Endodermal cell (in vitro differentiated cells): Measurements from ENCODE around the gene PDCD4. TPM values are rescaled to one million over a fixed set of nuclear protein-coding genes. Genes with fewer than 3 reads are reported as not detected.
A peak's percentile ranks its signal among the peaks of the same experiment; 100 is the strongest.

Source experiments
- DNase-seq: peaks from one replicate; pipeline ENCODE4 v3.0.0-alpha.2; 2017
- H3K27ac ChIP-seq: 2 replicates; pipeline ENCODE4 v1.5.1; 2013; ENCODE audit warnings: mild to moderate bottlenecking, low read depth, low read length, moderate library complexity
- H3K27me3 ChIP-seq: 2 replicates; pipeline ENCODE4 v1.6.1; 2013; ENCODE audit warnings: mild to moderate bottlenecking, low read length, moderate library complexity; ENCODE audit not compliant: insufficient read depth, control insufficient read depth, poor library complexity, severe bottlenecking
- H3K36me3 ChIP-seq: 2 replicates; pipeline ENCODE4 v1.7.0; 2013; ENCODE audit warnings: mild to moderate bottlenecking, low read length, moderate library complexity; ENCODE audit not compliant: control insufficient read depth, insufficient read depth
- H3K4me1 ChIP-seq: one replicate; pipeline ENCODE4 v1.7.0; 2013; ENCODE audit warnings: low read length; ENCODE audit not compliant: control insufficient read depth, insufficient read depth
- H3K4me3 ChIP-seq: 2 replicates; pipeline ENCODE4 v1.5.1; 2013; ENCODE audit warnings: mild to moderate bottlenecking, low read length, moderate library complexity
- H3K9ac ChIP-seq: 2 replicates; pipeline ENCODE4 v1.6.1; 2013; ENCODE audit warnings: mild to moderate bottlenecking, low read length, moderate library complexity; ENCODE audit not compliant: poor library complexity, severe bottlenecking; ENCODE audit errors: extremely low read depth
- H3K9me3 ChIP-seq: 2 replicates; pipeline ENCODE4 v1.6.1; 2013; ENCODE audit warnings: mild to moderate bottlenecking, low read length, moderate library complexity; ENCODE audit not compliant: control insufficient read depth
- H3K27ac Mint-ChIP-seq: 2 replicates; pipeline ENCODE4 v1.8.0; 2020; ENCODE audit warnings: mixed read lengths
- H3K27me3 Mint-ChIP-seq: 2 replicates; pipeline ENCODE4 v1.8.0; 2021; ENCODE audit warnings: mild to moderate bottlenecking, mixed read lengths; ENCODE audit not compliant: insufficient read depth
- H3K36me3 Mint-ChIP-seq: 2 replicates; pipeline ENCODE4 v1.8.0; 2020; ENCODE audit warnings: low read depth, mixed read lengths
- H3K4me1 Mint-ChIP-seq: 2 replicates; pipeline ENCODE4 v1.8.0; 2020; ENCODE audit warnings: mixed read lengths
- H3K4me3 Mint-ChIP-seq: 2 replicates; pipeline ENCODE4 v1.8.0; 2020; ENCODE audit warnings: mild to moderate bottlenecking, moderate library complexity, mixed read lengths
- H3K9me3 Mint-ChIP-seq: 2 replicates; pipeline ENCODE4 v1.8.0; 2020; ENCODE audit warnings: mild to moderate bottlenecking, mixed read lengths
- CTCF ChIP-seq: fragments of 200-600 bp; sonication (generic); conservative IDR thresholded peaks from 2 replicates; pipeline ENCODE4 v1.5.0; 2021; ENCODE audit warnings: antibody characterized with exemption, mild to moderate bottlenecking
- WGBS, 2 experiments: methylation state at CpG; one replicate each; pipeline versions ENCODE4 v1.1.5 to v1.1.7; 2013; ENCODE audit warnings: missing lambda C conversion rate in 2 of 2, mixed read lengths in 1 of 2; ENCODE audit not compliant: insufficient coverage in 1 of 2, insufficient read length in 1 of 2; 5-methylcytosine and 5-hydroxymethylcytosine counted together
- total RNA-seq, 2 donors: library from RNA; stranded (reverse); fragmentation: NEBNext Ultra II Directional in 1 of 2; extraction: Animal tissue kit (Norgen Biotek cat#: 25700) in 1 of 2; gene quantifications; 2 replicates in 1 of 2; 3 replicates in 1 of 2; pipeline ENCODE4 v1.2.1, GENCODE V29; 2021

Gene PDCD4
- total RNA-seq, 2 donors from 2014 or later = 46.5 to 48.5 TPM

- no peak overlapping the region for H3K9ac ChIP-seq
- Mint-ChIP-seq H3K27ac (no peak overlapping the region), H3K27me3 (no peaks in the 10 kb centered on the region), H3K36me3 (no peaks in the 10 kb centered on the region), H3K9me3 (no peaks in the 10 kb centered on the region), H3K4me1 (peaks cover 41% of the 10 kb centered on the region), H3K4me3 (no peak overlapping the region)
- DNase-seq = no peak
- no peaks in the 10 kb centered on the region for H3K9me3 ChIP-seq
- H3K4me1 ChIP-seq = peaks cover 12% of the 10 kb centered on the region
- H3K4me3 ChIP-seq = no peak overlapping the region
- TF ChIP-seq CTCF = no peak
- H3K27me3 ChIP-seq = no peaks in the 10 kb centered on the region
- no peak overlapping the region for H3K27ac ChIP-seq
- 93 to 100% methylated on average over 3 to 6 of the region's 6 CpGs for WGBS, 2 experiments
- H3K36me3 ChIP-seq = no peaks in the 10 kb centered on the region
Observed at GRCh38 chr10:110868981-110869380, 2.7 kb upstream of the PDCD4 start.

GRCh38 chr10:110870823-110871297 lies 868 bp upstream of the PDCD4 start:
- DNase-seq = no peak
- 82 to 89% methylated on average over 13 of the region's 13 CpGs for WGBS, 2 experiments

GRCh38 chr10:110872145-110872983 lies 636 bp downstream of the PDCD4 start:
- Histone ChIP-seq H3K4me1 (peaks cover 6% of the 10 kb centered on the region), H3K9ac (peak overlapping the region; percentile 60), H3K36me3 (peaks cover 5% of the 10 kb centered on the region), H3K27me3 (no peaks in the 10 kb centered on the region), H3K9me3 (no peaks in the 10 kb centered on the region), H3K4me3 (peak overlapping the region; percentile 97), H3K27ac (peak overlapping the region; percentile 94)
- peak overlapping the region; percentile 94 for H3K27ac Mint-ChIP-seq
- 0% methylated on average over 23 to 70 of the region's 70 CpGs for WGBS, 2 experiments
- peaks cover 8% of the 10 kb centered on the region for H3K36me3 Mint-ChIP-seq
- peaks cover 25% of the 10 kb centered on the region for H3K4me1 Mint-ChIP-seq
- H3K9me3 Mint-ChIP-seq = no peaks in the 10 kb centered on the region
- peak overlapping the region; percentile 77 for H3K4me3 Mint-ChIP-seq
- no peaks in the 10 kb centered on the region for H3K27me3 Mint-ChIP-seq
- peak; percentile 57 for TF ChIP-seq CTCF
- peak; percentile 92 for DNase-seq

More at GRCh38 chr10:110870823-110871297, 868 bp upstream of the PDCD4 start:
- H3K9me3 Mint-ChIP-seq = no peaks in the 10 kb centered on the region
- H3K4me3 Mint-ChIP-seq = peak overlapping the region; percentile 77
- Histone ChIP-seq H3K4me1 (peaks cover 12% of the 10 kb centered on the region), H3K27ac (peak overlapping the region; percentile 61), H3K36me3 (no peaks in the 10 kb centered on the region), H3K9me3 (no peaks in the 10 kb centered on the region), H3K9ac (no peak overlapping the region), H3K27me3 (no peaks in the 10 kb centered on the region), H3K4me3 (peak overlapping the region; percentile 73)
- no peak for TF ChIP-seq CTCF
- peaks cover 4% of the 10 kb centered on the region for H3K36me3 Mint-ChIP-seq
- peak overlapping the region; percentile 94 for H3K27ac Mint-ChIP-seq
- no peaks in the 10 kb centered on the region for H3K27me3 Mint-ChIP-seq
- peaks cover 31% of the 10 kb centered on the region for H3K4me1 Mint-ChIP-seq
